HUES64 (cell line): ENCODE data around the gene PDLIM7.

ENCODE experiments used
- H3K27ac ChIP-seq: 2 replicates; pipeline ENCODE4 v1.7.0; 2013; ENCODE audit warnings: low read depth, low read length, inconsistent platforms
- H3K27me3 ChIP-seq: 2 replicates; pipeline ENCODE4 v1.6.1; 2013; ENCODE audit warnings: mild to moderate bottlenecking, low read length; ENCODE audit not compliant: insufficient read depth
- H3K36me3 ChIP-seq: 2 replicates; pipeline ENCODE4 v1.6.1; 2013; ENCODE audit warnings: mild to moderate bottlenecking, low read length; ENCODE audit not compliant: insufficient read depth
- H3K4me1 ChIP-seq: 2 replicates; pipeline ENCODE4 v1.6.1; 2013; ENCODE audit warnings: mild to moderate bottlenecking, low read length, moderate library complexity; ENCODE audit not compliant: insufficient read depth
- H3K4me3 ChIP-seq: 2 replicates; pipeline ENCODE4 v1.5.1; 2013; ENCODE audit warnings: mild to moderate bottlenecking, low read length, moderate library complexity
- H3K9ac ChIP-seq: 2 replicates; pipeline ENCODE4 v1.6.1; 2013; ENCODE audit warnings: mild to moderate bottlenecking, low read depth, low read length
- H3K9me3 ChIP-seq: 2 replicates; pipeline ENCODE4 v1.6.1; 2013; ENCODE audit warnings: low read depth, low read length; ENCODE audit not compliant: insufficient read depth
- WGBS: fragments of 150-250, 120-280 bp; methylation state at CpG from one replicate; pipeline ENCODE4 v1.1.7; 2013; ENCODE audit warnings: missing lambda C conversion rate; 5-methylcytosine and 5-hydroxymethylcytosine counted together

The PDLIM7 gene

DNA sequence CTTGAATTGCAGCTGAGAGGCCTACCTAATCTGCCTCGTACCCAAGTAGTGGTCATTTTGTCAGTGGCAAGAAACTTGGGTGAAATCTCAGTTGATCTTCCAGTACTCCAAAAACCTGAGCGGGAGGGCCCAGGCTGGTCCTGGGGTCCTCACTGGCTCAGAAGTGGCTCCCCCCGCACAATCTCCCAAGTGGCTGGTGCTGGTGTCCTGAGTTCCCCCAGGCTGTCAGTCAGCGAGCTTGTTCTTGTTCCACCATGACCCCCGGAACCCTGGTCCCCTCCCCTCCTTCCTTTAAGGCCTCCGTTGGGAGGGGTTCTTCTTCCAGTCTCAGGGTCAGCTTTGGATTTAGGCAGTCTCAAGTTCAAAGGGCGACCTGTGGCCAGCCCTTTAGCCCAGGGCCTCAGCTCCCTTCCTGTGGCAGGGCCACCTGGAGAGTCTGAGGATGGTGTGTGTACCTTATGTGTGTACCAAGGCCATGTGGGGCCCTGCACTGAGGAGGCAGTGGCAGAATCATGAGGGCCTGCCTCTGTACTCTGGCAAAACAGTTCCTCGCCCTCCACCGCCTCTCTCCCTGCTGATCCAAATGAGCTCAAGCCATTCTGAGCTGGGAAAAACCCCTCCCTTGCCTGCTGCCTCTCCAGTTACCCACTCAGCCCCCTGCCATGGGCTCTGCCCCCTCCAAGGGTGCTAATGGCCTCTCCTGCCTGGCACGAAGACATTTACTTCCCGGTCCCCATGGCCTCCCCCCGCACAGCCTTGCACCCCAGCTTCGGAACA is 19.5 kb downstream of the PDLIM7 start:
- Histone ChIP-seq H3K27me3 (no peaks in the 10 kb centered on the region), H3K9ac (no peak overlapping the region), H3K9me3 (no peaks in the 10 kb centered on the region), H3K27ac (peak overlapping the region; percentile 49; the same call in 1 of the 2 replicates), H3K36me3 (peaks cover 14% of the 10 kb centered on the region), H3K4me1 (peaks cover 14% of the 10 kb centered on the region; the same call in 1 of the 2 replicates), H3K4me3 (no peak overlapping the region)
- WGBS: 94% methylated on average over 13 of the region's 13 CpGs

DNA sequence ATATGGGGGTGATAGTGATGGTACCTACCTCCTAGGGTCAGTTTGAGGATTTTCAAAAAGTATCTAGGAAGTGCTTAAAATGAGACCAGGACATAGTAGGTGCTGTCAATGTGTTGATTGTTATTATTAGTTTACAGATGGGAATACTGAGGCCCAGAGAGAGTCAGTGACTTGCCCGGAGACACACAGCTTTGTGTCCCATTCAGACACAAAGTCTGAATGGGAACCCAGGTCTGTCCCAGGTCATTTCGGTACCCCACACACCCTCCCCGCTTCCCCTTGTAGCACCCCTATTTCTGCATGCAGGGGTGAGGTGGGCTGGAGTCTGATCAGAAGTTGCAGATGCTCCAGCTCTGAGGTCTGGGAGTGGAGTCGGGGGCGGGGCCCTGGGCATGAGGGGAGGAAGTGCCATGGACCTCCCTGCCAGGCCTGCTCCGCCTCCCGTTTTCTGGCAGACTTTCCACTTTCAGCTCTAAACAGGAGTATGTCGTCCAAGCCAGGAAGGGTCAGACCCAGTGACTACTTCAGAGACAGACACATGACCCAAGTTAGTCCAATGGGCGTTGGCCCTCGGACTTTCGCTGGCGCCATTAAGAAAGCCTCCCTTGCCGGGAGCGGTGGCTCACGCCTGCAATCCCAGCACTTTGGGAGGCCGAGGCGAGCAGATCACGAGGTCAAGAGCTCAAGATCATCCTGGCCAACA is 20.7 kb downstream of the PDLIM7 start:
- Histone ChIP-seq H3K9ac (no peak overlapping the region), H3K27me3 (no peaks in the 10 kb centered on the region), H3K27ac (no peak overlapping the region), H3K36me3 (peaks cover 10% of the 10 kb centered on the region), H3K4me1 (peaks cover 19% of the 10 kb centered on the region), H3K9me3 (no peaks in the 10 kb centered on the region), H3K4me3 (no peak overlapping the region)
- WGBS: 85% methylated on average over 18 of the region's 18 CpGs

- H3K27ac ChIP-seq: no peak overlapping the region
- no peak overlapping the region for H3K4me3 ChIP-seq
- H3K9ac ChIP-seq: no peak overlapping the region
- peaks cover 15% of the 10 kb centered on the region for H3K36me3 ChIP-seq
- WGBS: 69% methylated on average over 6 of the region's 11 CpGs
- H3K27me3 ChIP-seq: no peaks in the 10 kb centered on the region
- H3K9me3 ChIP-seq: no peaks in the 10 kb centered on the region
- H3K4me1 ChIP-seq: peaks cover 27% of the 10 kb centered on the region
These were observed 21.6 kb downstream of the PDLIM7 start for GRCh38 chr5:177475563-177476427.

- Histone ChIP-seq H3K4me3 (no peak overlapping the region), H3K4me1 (peaks cover 34% of the 10 kb centered on the region), H3K9ac (no peak overlapping the region), H3K36me3 (peaks cover 20% of the 10 kb centered on the region), H3K9me3 (no peaks in the 10 kb centered on the region), H3K27me3 (no peaks in the 10 kb centered on the region), H3K27ac (no peak overlapping the region)
- 63% methylated on average over 4 of the region's 4 CpGs for WGBS
These were observed 22.4 kb downstream of the PDLIM7 start for GRCh38 chr5:177474846-177475562.

GRCh38 chr5:177474002-177474476 is 23.4 kb downstream of the PDLIM7 start:
- Histone ChIP-seq H3K9me3 (no peaks in the 10 kb centered on the region), H3K4me3 (peak overlapping the region; percentile 34), H3K9ac (no peak overlapping the region), H3K36me3 (peaks cover 29% of the 10 kb centered on the region), H3K4me1 (peaks cover 40% of the 10 kb centered on the region), H3K27me3 (no peaks in the 10 kb centered on the region), H3K27ac (no peak overlapping the region)
- WGBS: 37% methylated on average over 7 of the region's 7 CpGs

DNA sequence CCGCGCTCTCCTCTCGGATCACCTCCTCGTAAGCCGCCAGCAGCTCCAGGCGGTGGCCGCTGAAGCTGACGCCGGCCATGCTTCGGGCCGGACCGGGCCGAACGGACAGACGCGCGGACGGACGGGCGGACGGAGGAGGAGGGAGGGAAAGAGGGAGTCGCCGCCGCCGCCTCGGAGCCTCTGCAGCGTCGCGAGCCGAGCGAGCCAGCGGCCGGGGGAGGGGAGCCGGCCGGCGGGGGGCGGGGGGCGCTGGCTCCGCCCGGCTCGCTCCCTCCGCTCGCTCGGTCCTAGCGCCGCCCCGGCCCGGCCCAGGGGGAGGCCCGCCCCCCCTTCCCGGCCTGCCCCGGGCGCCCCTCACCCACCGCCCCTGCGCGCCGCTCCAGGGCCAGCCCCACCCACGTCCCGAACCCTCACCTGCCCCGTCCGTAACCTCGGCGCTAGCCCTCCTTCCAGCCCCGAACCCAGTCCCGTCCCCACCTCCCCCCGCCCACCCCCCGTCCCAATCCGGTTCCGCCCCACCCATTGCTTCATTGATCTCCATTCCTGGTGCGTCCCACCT is 23.9 kb downstream of the PDLIM7 start, which contains the start of gene DBN1:
Gene DBN1, minus strand, starts transcription at position 192 of the 559 bp plus-strand sequence. Its CDS starts 113 bp downstream, at position 79.
- Histone ChIP-seq H3K4me1 (peaks cover 40% of the 10 kb centered on the region), H3K27me3 (no peaks in the 10 kb centered on the region), H3K4me3 (peak within 1 kb of the TSS; percentile 98), H3K36me3 (peaks cover 34% of the 10 kb centered on the region), H3K27ac (peak within 1 kb of the TSS; percentile 94), H3K9me3 (no peaks in the 10 kb centered on the region), H3K9ac (peak within 1 kb of the TSS; percentile 98)
- under 1% methylated on average over 56 of the region's 69 CpGs for WGBS

GRCh38 chr5:177472460-177473442 is 24.7 kb downstream of the PDLIM7 start:
- Histone ChIP-seq H3K4me1 (peaks cover 40% of the 10 kb centered on the region), H3K9me3 (no peaks in the 10 kb centered on the region), H3K4me3 (peak overlapping the region; percentile 98), H3K27ac (peak overlapping the region; percentile 94), H3K36me3 (peaks cover 42% of the 10 kb centered on the region), H3K9ac (peak overlapping the region; percentile 98), H3K27me3 (no peaks in the 10 kb centered on the region)
- under 1% methylated on average over 93 of the region's 93 CpGs for WGBS

GRCh38 chr5:177471610-177472356 is 25.6 kb downstream of the PDLIM7 start:
- 63% methylated on average over 14 of the region's 14 CpGs for WGBS
- Histone ChIP-seq H3K27me3 (no peaks in the 10 kb centered on the region), H3K4me3 (peak overlapping the region; percentile 98), H3K9ac (peak overlapping the region; percentile 98), H3K27ac (peak overlapping the region; percentile 94), H3K9me3 (no peaks in the 10 kb centered on the region), H3K36me3 (peaks cover 52% of the 10 kb centered on the region), H3K4me1 (peaks cover 40% of the 10 kb centered on the region)
